ENCODE data around the gene PTPN2. TPM values are rescaled to one million over a fixed set of nuclear protein-coding genes. Genes with fewer than 3 reads are reported as not detected.
"Not testable (repeated sequence)": the region's sequence is repeated elsewhere in the genome, so short reads cannot be mapped to it uniquely, and the experiment has no call there.

PTPN2 gene
- total RNA-seq, 4 donors from 2014 or later = 22.9 to 57.6 (median 37.5) TPM

DNA sequence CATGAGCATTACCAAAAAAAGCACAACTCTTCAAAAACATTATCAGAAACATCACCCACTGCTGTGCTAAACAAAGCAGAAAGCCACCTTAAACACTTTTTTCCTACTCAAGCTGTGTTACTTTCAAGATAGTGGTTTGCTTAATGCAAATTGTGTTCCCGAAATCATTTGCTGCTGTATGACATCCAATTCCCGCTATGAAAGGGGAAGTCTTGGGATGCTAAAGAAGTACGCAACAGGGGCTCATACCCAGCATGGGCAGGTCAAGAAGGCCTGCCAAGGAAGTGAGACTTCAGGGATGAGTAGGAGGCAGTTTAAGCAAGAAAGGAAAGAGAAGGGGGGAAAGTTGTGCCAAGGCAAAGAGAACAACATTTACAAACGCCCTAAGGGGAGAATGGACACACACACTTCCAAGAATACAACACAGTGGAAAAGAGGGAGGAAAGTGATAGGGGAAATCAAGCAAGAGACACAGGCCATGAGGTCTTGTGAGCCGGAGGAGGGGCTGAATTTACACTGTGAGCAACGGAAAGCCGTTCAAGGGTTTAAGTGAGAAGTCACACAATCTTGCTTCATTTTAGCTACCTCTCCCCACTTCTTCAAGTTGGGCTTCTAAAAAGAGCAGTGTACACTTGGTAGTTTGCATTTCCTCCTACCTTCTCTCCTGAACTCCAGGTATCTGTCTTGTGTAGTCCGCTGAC is 4.0 kb downstream of the PTPN2 start:
- Histone ChIP-seq H3K4me1 (no peaks in the 10 kb centered on the region), H3K9me3 (no peaks in the 10 kb centered on the region), H3K36me3 (no peaks in the 10 kb centered on the region), H3K4me3 (no peak overlapping the region), H3K27ac (no peak overlapping the region), H3K27me3 (no peaks in the 10 kb centered on the region)
- TF ChIP-seq POLR2A (IDR thresholded peaks at IDR 0.05) (no peak), CTCF (IDR thresholded peaks at IDR 0.05) (no peak)
- intact Hi-C loops (cut with DNase I; ENCODE audit: low total_unique reads) = no loop called here
- DNase-seq = no peak

- intact Hi-C loops (cut with DNase I; ENCODE audit: low total_unique reads); DNase-seq; H3K27ac ChIP-seq; H3K36me3 ChIP-seq; H3K4me3 ChIP-seq; H3K4me1 ChIP-seq; H3K27me3 ChIP-seq; H3K9me3 ChIP-seq: not testable (repeated sequence)
Observed at GRCh38 chr18:12874992-12875391, 9.0 kb downstream of the PTPN2 start.

DNA sequence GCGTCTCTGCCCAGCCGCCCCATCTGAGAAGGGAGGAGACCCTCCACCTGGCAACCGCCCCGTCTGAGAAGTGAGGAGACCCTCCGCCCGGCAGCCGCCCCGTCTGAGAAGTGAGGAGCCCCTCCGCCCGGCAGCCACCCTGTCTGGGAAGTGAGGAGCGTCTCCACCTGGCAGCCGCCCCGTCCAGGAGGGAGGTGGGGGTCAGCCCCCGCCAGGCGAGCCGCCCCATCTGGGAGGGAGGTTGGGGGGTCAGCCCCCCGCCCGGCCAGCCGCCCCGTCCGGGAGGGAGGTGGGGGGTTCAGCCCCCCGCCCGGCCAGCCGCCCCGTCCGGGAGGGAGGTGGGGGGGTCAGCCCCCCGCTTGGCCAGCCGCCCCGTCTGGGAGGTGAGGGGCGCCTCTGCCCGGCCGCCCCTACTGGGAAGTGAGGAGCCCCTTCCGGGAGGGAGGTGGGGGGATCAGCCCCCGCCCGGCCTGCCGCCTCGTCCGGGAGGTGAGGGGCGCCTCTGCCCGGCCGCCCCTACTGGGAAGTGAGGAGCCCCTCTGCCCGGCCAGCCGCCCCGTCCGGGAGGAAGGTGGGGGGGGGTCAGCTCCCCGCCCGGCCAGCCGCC is 10.0 kb downstream of the PTPN2 start:
- H3K4me1 ChIP-seq; DNase-seq; intact Hi-C loops (cut with DNase I; ENCODE audit: low total_unique reads); H3K36me3 ChIP-seq; H3K9me3 ChIP-seq; H3K27ac ChIP-seq; H3K4me3 ChIP-seq; H3K27me3 ChIP-seq: not testable (repeated sequence)

GRCh38 chr18:12872408-12872807 is 11.6 kb downstream of the PTPN2 start:
- no peaks in the 10 kb centered on the region for H3K9me3 ChIP-seq
- no peaks in the 10 kb centered on the region for H3K27me3 ChIP-seq
- intact Hi-C loops (cut with DNase I; ENCODE audit: low total_unique reads) = no loop called here
- H3K4me3 ChIP-seq = no peak overlapping the region
- no peaks in the 10 kb centered on the region for H3K36me3 ChIP-seq
- no peaks in the 10 kb centered on the region for H3K4me1 ChIP-seq
- TF ChIP-seq POLR2A (IDR thresholded peaks at IDR 0.05) (no peak), CTCF (IDR thresholded peaks at IDR 0.05) (no peak)
- no peak overlapping the region for H3K27ac ChIP-seq
- no peak for DNase-seq

DNA sequence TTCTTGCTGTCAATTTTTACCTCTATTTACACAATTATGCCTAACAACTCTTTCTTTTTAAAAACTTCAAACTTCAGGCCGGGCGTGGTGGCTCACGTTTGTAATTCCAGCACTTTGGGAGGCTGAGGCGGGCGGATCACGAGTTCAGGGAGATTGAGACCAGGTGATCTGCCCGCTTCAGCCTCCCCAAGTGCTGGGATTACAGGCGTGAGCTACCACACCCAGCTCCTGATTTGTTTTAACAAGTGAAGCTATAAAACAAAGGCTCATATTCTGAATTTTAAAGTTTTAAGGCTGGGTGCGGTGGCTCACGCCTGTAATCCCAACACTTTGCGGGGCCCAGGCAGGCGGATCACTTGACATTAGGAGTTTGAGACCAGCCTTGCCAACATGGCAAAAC is 15.5 kb downstream of the PTPN2 start:
- H3K36me3 ChIP-seq = no peaks in the 10 kb centered on the region
- no peak overlapping the region for H3K4me3 ChIP-seq
- no peak for TF ChIP-seq CTCF (IDR thresholded peaks at IDR 0.05)
- no peak for TF ChIP-seq POLR2A (IDR thresholded peaks at IDR 0.05)
- H3K27me3 ChIP-seq = no peaks in the 10 kb centered on the region
- intact Hi-C loops (cut with DNase I; ENCODE audit: low total_unique reads) = no loop called here
- no peak overlapping the region for H3K27ac ChIP-seq
- no peaks in the 10 kb centered on the region for H3K9me3 ChIP-seq
- DNase-seq = no peak
- H3K4me1 ChIP-seq = no peaks in the 10 kb centered on the region

GRCh38 chr18:12867441-12868123 is 16.5 kb downstream of the PTPN2 start:
- no peak overlapping the region for H3K27ac ChIP-seq
- intact Hi-C loops (cut with DNase I; ENCODE audit: low total_unique reads) = no loop called here
- H3K36me3 ChIP-seq = no peaks in the 10 kb centered on the region
- H3K4me3 ChIP-seq = no peak overlapping the region
- H3K27me3 ChIP-seq = no peaks in the 10 kb centered on the region
- no peaks in the 10 kb centered on the region for H3K9me3 ChIP-seq
- H3K4me1 ChIP-seq = no peaks in the 10 kb centered on the region
- TF ChIP-seq POLR2A (IDR thresholded peaks at IDR 0.05) = no peak
- no peak for TF ChIP-seq CTCF (IDR thresholded peaks at IDR 0.05)
- DNase-seq = no peak

Measured in uterus (tissue), 4 donors.